ENCODE measurements around the gene PTPRO. TPM values are rescaled to one million over a fixed set of nuclear protein-coding genes. Genes with fewer than 3 reads are reported as not detected.

The PTPRO gene
- total RNA-seq, 2 donors from 2014 or later: 1.3 to 2.6 TPM

DNA sequence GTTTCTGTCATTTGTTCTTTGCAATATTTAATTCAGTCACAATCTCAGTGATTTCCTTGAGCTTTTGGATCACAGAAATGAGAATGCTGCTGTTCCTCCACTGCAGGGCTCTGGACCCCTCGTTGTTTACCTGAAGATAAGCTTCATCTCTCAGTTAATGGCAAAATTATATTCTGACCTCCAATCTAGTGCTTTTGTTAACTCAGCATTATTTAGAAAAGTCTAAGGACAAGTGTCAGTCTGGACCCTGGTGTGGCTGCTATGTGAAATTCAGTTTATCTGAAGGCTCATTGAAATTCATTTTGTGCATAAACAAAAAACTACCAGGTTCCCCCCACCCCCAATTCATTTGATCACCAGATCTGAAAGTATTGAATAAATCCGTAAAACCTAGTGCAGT is 84.7 kb downstream of the PTPRO start:
- 47 to 61% methylated on average over 2 of the region's 2 CpGs for WGBS, 2 donors
- no peaks in the 10 kb centered on the region for H3K4me1 ChIP-seq
- H3K27me3 ChIP-seq: no peaks in the 10 kb centered on the region
- H3K9me3 ChIP-seq: no peaks in the 10 kb centered on the region
- intact Hi-C loops (cut with DNase I): no loop called here
- ATAC-seq: no peak
- no peak for TF ChIP-seq POLR2A (IDR thresholded peaks at IDR 0.05)
- TF ChIP-seq, protein P1, sequence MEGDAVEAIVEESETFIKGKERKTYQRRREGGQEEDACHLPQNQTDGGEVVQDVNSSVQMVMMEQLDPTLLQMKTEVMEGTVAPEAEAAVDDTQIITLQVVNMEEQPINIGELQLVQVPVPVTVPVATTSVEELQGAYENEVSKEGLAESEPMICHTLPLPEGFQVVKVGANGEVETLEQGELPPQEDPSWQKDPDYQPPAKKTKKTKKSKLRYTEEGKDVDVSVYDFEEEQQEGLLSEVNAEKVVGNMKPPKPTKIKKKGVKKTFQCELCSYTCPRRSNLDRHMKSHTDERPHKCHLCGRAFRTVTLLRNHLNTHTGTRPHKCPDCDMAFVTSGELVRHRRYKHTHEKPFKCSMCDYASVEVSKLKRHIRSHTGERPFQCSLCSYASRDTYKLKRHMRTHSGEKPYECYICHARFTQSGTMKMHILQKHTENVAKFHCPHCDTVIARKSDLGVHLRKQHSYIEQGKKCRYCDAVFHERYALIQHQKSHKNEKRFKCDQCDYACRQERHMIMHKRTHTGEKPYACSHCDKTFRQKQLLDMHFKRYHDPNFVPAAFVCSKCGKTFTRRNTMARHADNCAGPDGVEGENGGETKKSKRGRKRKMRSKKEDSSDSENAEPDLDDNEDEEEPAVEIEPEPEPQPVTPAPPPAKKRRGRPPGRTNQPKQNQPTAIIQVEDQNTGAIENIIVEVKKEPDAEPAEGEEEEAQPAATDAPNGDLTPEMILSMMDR (IDR thresholded peaks at IDR 0.05): no peak
- H3K4me3 ChIP-seq: no peak overlapping the region
- no peaks in the 10 kb centered on the region for H3K36me3 ChIP-seq (replicated peaks in 1 of 2; ENCODE audit: insufficient read depth in 1 of 2, low read depth in 2 of 2)
- no peak for DNase-seq
- no peak overlapping the region for H3K27ac ChIP-seq

DNA sequence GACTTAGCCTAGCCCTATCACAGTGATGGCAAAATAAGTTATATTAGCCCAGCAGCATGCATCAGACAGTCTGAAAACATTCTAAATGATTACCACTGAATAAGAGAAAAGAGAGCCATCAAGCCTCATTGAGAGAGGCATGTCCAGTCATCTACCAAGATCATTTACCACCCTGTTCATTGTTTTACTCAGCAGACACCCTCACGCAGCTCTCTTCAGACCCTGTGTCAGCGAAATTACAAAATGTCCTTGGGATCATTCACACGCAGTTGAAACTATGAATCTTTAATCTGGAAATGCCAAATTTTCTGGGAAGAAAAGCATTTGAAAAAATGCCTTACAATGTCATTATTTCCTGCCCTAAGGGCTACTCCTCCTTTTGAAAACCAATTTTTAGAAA is 89.5 kb downstream of the PTPRO start:
- Histone ChIP-seq H3K4me1 (no peaks in the 10 kb centered on the region), H3K27me3 (no peaks in the 10 kb centered on the region), H3K36me3 (replicated peaks in 1 of 2; ENCODE audit: insufficient read depth in 1 of 2, low read depth in 2 of 2) (no peaks in the 10 kb centered on the region), H3K9me3 (no peaks in the 10 kb centered on the region), H3K27ac (no peak overlapping the region), H3K4me3 (no peak overlapping the region)
- WGBS, 2 donors: 43 to 55% methylated on average over 3 of the region's 3 CpGs
- TF ChIP-seq, protein P1 (IDR thresholded peaks at IDR 0.05): no peak
- TF ChIP-seq POLR2A (IDR thresholded peaks at IDR 0.05): no peak
- no peak for ATAC-seq
- no peak for DNase-seq
- intact Hi-C loops (cut with DNase I): no loop called here

DNA sequence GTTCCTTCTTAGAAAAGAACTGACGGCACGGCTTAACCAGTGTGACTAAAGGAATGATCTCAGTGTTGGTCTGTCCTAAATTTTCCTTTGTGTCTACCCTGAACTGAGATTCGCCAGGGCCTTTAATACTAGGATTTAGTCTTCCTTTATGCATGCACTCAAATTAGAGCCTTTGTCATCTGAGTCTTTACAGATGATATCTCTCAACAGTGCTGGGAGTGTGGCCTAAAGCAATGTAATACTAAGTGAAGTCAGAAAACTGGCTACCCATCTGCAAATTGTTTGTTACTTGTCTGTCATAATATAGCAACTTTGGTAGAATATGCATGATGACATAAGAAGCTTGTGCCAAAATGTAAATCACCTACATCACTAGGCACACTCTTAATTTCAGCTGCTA is 95.4 kb downstream of the PTPRO start:
- H3K4me3 ChIP-seq: no peak overlapping the region
- intact Hi-C loops (cut with DNase I): no loop called here
- ATAC-seq (no peak), DNase-seq (no peak)
- TF ChIP-seq POLR2A (IDR thresholded peaks at IDR 0.05): no peak
- TF ChIP-seq, protein P1 (IDR thresholded peaks at IDR 0.05): no peak
- H3K4me1 ChIP-seq: no peaks in the 10 kb centered on the region
- no peaks in the 10 kb centered on the region for H3K9me3 ChIP-seq
- H3K27ac ChIP-seq: no peak overlapping the region
- H3K27me3 ChIP-seq: no peaks in the 10 kb centered on the region
- WGBS, 2 donors: 54 to 55% methylated on average over 3 of the region's 3 CpGs
- H3K36me3 ChIP-seq (replicated peaks in 1 of 2; ENCODE audit: insufficient read depth in 1 of 2, low read depth in 2 of 2): no peaks in the 10 kb centered on the region

DNA sequence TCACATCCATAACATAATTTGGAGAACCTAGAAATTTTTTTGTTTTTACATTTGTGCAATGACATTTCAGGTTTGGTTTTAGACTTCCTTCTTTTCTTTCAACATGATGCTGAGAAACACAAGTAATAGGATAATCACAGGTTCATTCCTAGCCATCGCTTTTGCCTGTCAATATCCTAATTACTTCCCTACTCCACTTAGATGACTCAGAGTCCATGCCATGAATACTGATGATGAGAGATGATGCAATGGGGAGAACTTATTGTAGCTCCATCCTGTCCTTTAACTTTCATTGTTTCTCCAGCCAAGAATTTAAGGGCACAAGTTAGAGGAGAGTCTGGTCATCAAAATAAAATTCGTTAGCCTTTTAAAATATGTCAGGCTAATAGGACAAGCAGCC is 101.3 kb downstream of the PTPRO start:
- no peak for ATAC-seq
- no peaks in the 10 kb centered on the region for H3K27me3 ChIP-seq
- no peak overlapping the region for H3K27ac ChIP-seq
- no peak for TF ChIP-seq POLR2A (IDR thresholded peaks at IDR 0.05)
- TF ChIP-seq, protein P1 (IDR thresholded peaks at IDR 0.05): no peak
- H3K9me3 ChIP-seq: no peaks in the 10 kb centered on the region
- no peaks in the 10 kb centered on the region for H3K36me3 ChIP-seq (replicated peaks in 1 of 2; ENCODE audit: insufficient read depth in 1 of 2, low read depth in 2 of 2)
- 44 to 47% methylated on average over 2 of the region's 2 CpGs for WGBS, 2 donors
- no peak for DNase-seq
- H3K4me3 ChIP-seq: no peak overlapping the region
- no peaks in the 10 kb centered on the region for H3K4me1 ChIP-seq
- intact Hi-C loops (cut with DNase I): no loop called here

DNA sequence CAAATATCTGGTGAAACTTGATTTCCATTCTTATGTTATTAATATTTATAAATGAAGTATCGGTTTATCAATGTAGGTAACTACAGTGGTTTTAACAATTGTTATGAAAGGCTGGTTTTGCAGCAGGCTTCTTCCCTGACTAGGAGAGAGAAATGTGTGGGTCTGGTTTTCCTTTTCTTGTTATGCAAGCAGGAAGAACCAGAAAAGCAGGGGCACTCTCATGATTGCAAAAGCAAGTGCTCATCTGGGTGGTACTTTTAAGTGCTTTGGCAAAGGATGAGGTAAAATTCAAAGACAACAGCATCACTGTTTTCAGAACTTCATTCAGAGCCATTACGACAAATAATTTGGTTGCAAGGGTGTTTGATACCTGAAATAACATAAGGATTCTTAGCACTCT is 105.6 kb downstream of the PTPRO start:
- no peak overlapping the region for H3K27ac ChIP-seq

More for the DNA sequence above, 105.6 kb downstream of the PTPRO start:
- Histone ChIP-seq H3K4me3 (no peak overlapping the region), H3K36me3 (replicated peaks in 1 of 2; ENCODE audit: insufficient read depth in 1 of 2, low read depth in 2 of 2) (no peaks in the 10 kb centered on the region), H3K4me1 (no peaks in the 10 kb centered on the region), H3K9me3 (no peaks in the 10 kb centered on the region), H3K27me3 (no peaks in the 10 kb centered on the region)
- ATAC-seq (no peak), DNase-seq (no peak)
- TF ChIP-seq POLR2A (IDR thresholded peaks at IDR 0.05): no peak
- TF ChIP-seq, protein P1 (IDR thresholded peaks at IDR 0.05): no peak
- 82 to 83% methylated on average over 2 of the region's 2 CpGs for WGBS, 2 donors
- intact Hi-C loops (cut with DNase I): no loop called here

Measured in body of pancreas (tissue), 4 donors.